Measurements from ENCODE around the gene C4orf36. TPM values are rescaled to one million over a fixed set of nuclear protein-coding genes. Genes with fewer than 3 reads are reported as not detected.

Gene C4orf36
- total RNA-seq, 1 donor from 2014 or later = 8.6 TPM

GRCh38 chr4:86835677-86836076 lies 56.5 kb downstream of the C4orf36 start:
- no peaks in the 10 kb centered on the region for H3K27me3 ChIP-seq
- no peak overlapping the region for H3K4me2 ChIP-seq
- H4K20me1 ChIP-seq (ENCODE audit: low read depth) = no peaks in the 10 kb centered on the region
- H3K27me3 Mint-ChIP-seq (ENCODE audit: insufficient read depth, low read depth) = peaks cover 4% of the 10 kb centered on the region
- no peak for DNase-seq (ENCODE audit: low spot score)
- H3K36me3 ChIP-seq = no peaks in the 10 kb centered on the region
- no peak overlapping the region for H2AFZ ChIP-seq (replicated peaks)
- H3K36me3 Mint-ChIP-seq = no peaks in the 10 kb centered on the region
- H3F3A ChIP-seq (ENCODE audit: low read depth) = no peaks in the 10 kb centered on the region
- H3K4me3 Mint-ChIP-seq = no peak overlapping the region
- H3K27ac Mint-ChIP-seq = no peak overlapping the region
- H3K9ac ChIP-seq = no peak overlapping the region
- TF ChIP-seq CTCF (IDR thresholded peaks at IDR 0.05) = no peak
- TF ChIP-seq EZH2 (IDR thresholded peaks at IDR 0.05) = no peak
- TF ChIP-seq EZH2phosphoT487 (IDR thresholded peaks at IDR 0.05) = no peak
- peaks cover 12% of the 10 kb centered on the region for H3K4me1 Mint-ChIP-seq
- H3K4me3 ChIP-seq = no peak overlapping the region
- H3K4me1 ChIP-seq = no peaks in the 10 kb centered on the region
- H3K27ac ChIP-seq = no peak overlapping the region
- H3K9me3 Mint-ChIP-seq = no peaks in the 10 kb centered on the region
- no peaks in the 10 kb centered on the region for H3K9me3 ChIP-seq (ENCODE audit: low read depth)
- H3K79me2 ChIP-seq (ENCODE audit: low read depth) = no peaks in the 10 kb centered on the region

- Mint-ChIP-seq H3K36me3 (no peaks in the 10 kb centered on the region), H3K4me3 (no peak overlapping the region), H3K9me3 (no peaks in the 10 kb centered on the region), H3K27ac (no peak overlapping the region), H3K27me3 (ENCODE audit: insufficient read depth, low read depth) (peaks cover 4% of the 10 kb centered on the region), H3K4me1 (peaks cover 12% of the 10 kb centered on the region)
- no peaks in the 10 kb centered on the region for H3K36me3 ChIP-seq
- no peak overlapping the region for H3K4me2 ChIP-seq
- no peaks in the 10 kb centered on the region for H3K79me2 ChIP-seq (ENCODE audit: low read depth)
- no peak overlapping the region for H3K27ac ChIP-seq
- no peaks in the 10 kb centered on the region for H3K27me3 ChIP-seq
- no peak for DNase-seq (ENCODE audit: low spot score)
- no peaks in the 10 kb centered on the region for H3K9me3 ChIP-seq (ENCODE audit: low read depth)
- no peak for TF ChIP-seq EZH2 (IDR thresholded peaks at IDR 0.05)
- TF ChIP-seq CTCF (IDR thresholded peaks at IDR 0.05) = no peak
- no peak for TF ChIP-seq EZH2phosphoT487 (IDR thresholded peaks at IDR 0.05)
- no peak overlapping the region for H3K9ac ChIP-seq
- H3F3A ChIP-seq (ENCODE audit: low read depth) = no peaks in the 10 kb centered on the region
- H3K4me3 ChIP-seq = no peak overlapping the region
- no peaks in the 10 kb centered on the region for H3K4me1 ChIP-seq
- no peaks in the 10 kb centered on the region for H4K20me1 ChIP-seq (ENCODE audit: low read depth)
- H2AFZ ChIP-seq (replicated peaks) = no peak overlapping the region
Measured at GRCh38 chr4:86834901-86835300, 57.3 kb downstream of the C4orf36 start.

GRCh38 chr4:86833615-86834014 lies 58.6 kb downstream of the C4orf36 start:
- DNase-seq (ENCODE audit: low spot score) = no peak
- Histone ChIP-seq H3K27ac (no peak overlapping the region), H2AFZ (replicated peaks) (no peak overlapping the region), H3K27me3 (no peaks in the 10 kb centered on the region), H3K9me3 (ENCODE audit: low read depth) (no peaks in the 10 kb centered on the region), H3K4me1 (no peaks in the 10 kb centered on the region), H3K79me2 (ENCODE audit: low read depth) (no peaks in the 10 kb centered on the region), H3K36me3 (no peaks in the 10 kb centered on the region), H3K4me2 (no peak overlapping the region), H3F3A (ENCODE audit: low read depth) (no peaks in the 10 kb centered on the region), H4K20me1 (ENCODE audit: low read depth) (no peaks in the 10 kb centered on the region), H3K4me3 (no peak overlapping the region), H3K9ac (no peak overlapping the region)
- Mint-ChIP-seq H3K9me3 (no peaks in the 10 kb centered on the region), H3K36me3 (no peaks in the 10 kb centered on the region), H3K4me3 (no peak overlapping the region), H3K27me3 (ENCODE audit: insufficient read depth, low read depth) (peaks cover 4% of the 10 kb centered on the region), H3K4me1 (peaks cover 12% of the 10 kb centered on the region), H3K27ac (no peak overlapping the region)
- no peak for TF ChIP-seq EZH2phosphoT487 (IDR thresholded peaks at IDR 0.05)
- TF ChIP-seq EZH2 (IDR thresholded peaks at IDR 0.05) = no peak
- TF ChIP-seq CTCF (IDR thresholded peaks at IDR 0.05) = no peak
